IMR-90 (cell line): ENCODE measurements around the gene ACAN. TPM values are rescaled to one million over a fixed set of nuclear protein-coding genes. Genes with fewer than 3 reads are reported as not detected.

Experiments
- ATAC-seq: fragments of 200-7000 bp; cut with Tn5 transposase; 2 replicates; pipeline ENCODE4 v1.9.1; 2020; ENCODE audit warnings: low read depth, mild to moderate bottlenecking, moderate library complexity
- BruUV-seq: library from RNA; stranded (reverse); fragments of 400-500 nt; replicated peaks from 2 replicates; lab custom pipeline; 2021; lab: Mats Ljungman, UMichigan
- CTCF ChIA-PET: fragments of 300-600 bp; formaldehyde crosslinking; extraction: SDS; loops from one replicate; lab custom pipeline; 2021; ENCODE audit warnings: antibody characterized with exemption; lab: Yijun Ruan, JAX
- POLR2A ChIA-PET: fragments of 300-600 bp; sonication (Branson Sonifier 250); formaldehyde crosslinking; loops from one replicate; lab custom pipeline; 2022; ENCODE audit warnings: antibody characterized with exemption; ENCODE audit not compliant: unreplicated experiment; lab: Charles Lee
- DNase-seq: peaks from one replicate; pipeline ENCODE4 v3.0.0; 2013
- H2AFZ ChIP-seq: replicated peaks from 2 replicates; pipeline ENCODE3; 2013; ENCODE audit warnings: low read length, mild to moderate bottlenecking; ENCODE audit not compliant: poor library complexity
- H2AK5ac ChIP-seq: 2 replicates; pipeline ENCODE4 v1.6.1; 2013; ENCODE audit warnings: low read depth, low read length, inconsistent platforms
- H2AK9ac ChIP-seq: replicated peaks from 2 replicates; pipeline ENCODE3; 2013; ENCODE audit warnings: mild to moderate bottlenecking, low read depth, low read length, moderate library complexity; ENCODE audit not compliant: poor library complexity
- H2BK120ac ChIP-seq: 2 replicates; pipeline ENCODE4 v1.6.1; 2013; ENCODE audit warnings: low read depth, low read length, inconsistent platforms
- H2BK15ac ChIP-seq: 3 replicates; pipeline ENCODE4 v1.6.1; 2013; ENCODE audit warnings: low read depth, low read length, inconsistent platforms
- H2BK20ac ChIP-seq: 2 replicates; pipeline ENCODE4 v1.6.1; 2013; ENCODE audit warnings: low read depth, mild to moderate bottlenecking, inconsistent platforms, low read length, moderate library complexity
- H2BK5ac ChIP-seq: 2 replicates; pipeline ENCODE4 v1.6.1; 2013; ENCODE audit warnings: mild to moderate bottlenecking, low read depth, low read length, inconsistent platforms; ENCODE audit not compliant: poor library complexity, severe bottlenecking
- H3K14ac ChIP-seq: replicated peaks from 2 replicates; pipeline ENCODE4 v1.6.1; 2013; ENCODE audit warnings: low read depth, low read length, inconsistent platforms
- H3K18ac ChIP-seq: 2 replicates; pipeline ENCODE4 v1.6.1; 2013; ENCODE audit warnings: low read depth, low read length, control low read depth
- H3K23ac ChIP-seq: 2 replicates; pipeline ENCODE4 v1.6.1; 2013; ENCODE audit warnings: low read depth, low read length, inconsistent platforms
- H3K27ac ChIP-seq: 2 replicates; pipeline ENCODE4 v1.5.1; 2013; ENCODE audit warnings: mild to moderate bottlenecking, control low read depth, low read length; ENCODE audit not compliant: insufficient read depth
- H3K27me3 ChIP-seq: 2 replicates; pipeline ENCODE4 v1.6.1; 2013; ENCODE audit warnings: low read length; ENCODE audit not compliant: control insufficient read depth, insufficient read depth
- H3K36me3 ChIP-seq: 2 replicates; pipeline ENCODE4 v1.6.1; 2013; ENCODE audit warnings: low read length, mixed read lengths; ENCODE audit not compliant: control insufficient read depth, insufficient read depth
- H3K4ac ChIP-seq: 2 replicates; pipeline ENCODE4 v1.6.1; 2013; ENCODE audit warnings: low read depth, low read length, inconsistent platforms
- H3K4me1 ChIP-seq: 2 replicates; pipeline ENCODE4 v1.6.1; 2013; ENCODE audit warnings: low read length, mixed read lengths; ENCODE audit not compliant: control insufficient read depth, insufficient read depth
- H3K4me2 ChIP-seq: 2 replicates; pipeline ENCODE4 v1.6.1; 2013; ENCODE audit warnings: low read depth, mild to moderate bottlenecking, control low read depth, low read length, moderate library complexity
- H3K4me3 ChIP-seq: 2 replicates; pipeline ENCODE4 v1.5.1; 2013; ENCODE audit warnings: low read depth, mild to moderate bottlenecking, control low read depth, low read length, moderate library complexity; ENCODE audit not compliant: insufficient read depth
- H3K56ac ChIP-seq: 2 replicates; pipeline ENCODE4 v1.6.1; 2013; ENCODE audit warnings: low read length, inconsistent platforms; ENCODE audit not compliant: insufficient read depth; ENCODE audit errors: extremely low read depth
- H3K79me1 ChIP-seq, 2 experiments: 2 replicates each; pipeline ENCODE4 v1.6.1; 2013; ENCODE audit warnings: low read length in 2 of 2, inconsistent platforms in 1 of 2, low read depth in 1 of 2
- H3K9ac ChIP-seq: 2 replicates; pipeline ENCODE4 v1.6.1; 2013; ENCODE audit warnings: low read depth, low read length, control low read depth
- H3K9me1 ChIP-seq: 2 replicates; pipeline ENCODE4 v1.6.1; 2013; ENCODE audit warnings: low read length, inconsistent platforms; ENCODE audit not compliant: insufficient read depth
- H3K9me3 ChIP-seq: 2 replicates; pipeline ENCODE4 v1.6.1; 2013; ENCODE audit warnings: low read length; ENCODE audit not compliant: control insufficient read depth, insufficient read depth
- H4K20me1 ChIP-seq: 2 replicates; pipeline ENCODE4 v1.6.1; 2013; ENCODE audit warnings: low read length, inconsistent platforms; ENCODE audit not compliant: insufficient read depth
- H4K5ac ChIP-seq: 2 replicates; pipeline ENCODE4 v1.6.1; 2013; ENCODE audit warnings: mild to moderate bottlenecking, low read depth, low read length, control low read depth
- H4K8ac ChIP-seq, 2 experiments: 2 replicates each; pipeline ENCODE4 v1.6.1; 2013; ENCODE audit warnings: low read depth in 2 of 2, low read length in 2 of 2, control low read depth in 1 of 2, inconsistent platforms in 1 of 2
- H4K91ac ChIP-seq: 2 replicates; pipeline ENCODE4 v1.6.1; 2013; ENCODE audit warnings: low read depth, low read length, inconsistent platforms; ENCODE audit not compliant: insufficient read depth
- BHLHE40 ChIP-seq: fragments of 150-350 bp; IDR thresholded peaks from 2 replicates; pipeline ENCODE4 v1.6.1; 2016; ENCODE audit warnings: mild to moderate bottlenecking, low read depth, low read length
- CEBPB ChIP-seq: IDR thresholded peaks from 2 replicates; pipeline ENCODE4 v1.6.1; 2012; ENCODE audit warnings: low read depth, low read length, improper control_type of control experiment
- CTCF ChIP-seq: conservative IDR thresholded peaks from 2 replicates; pipeline ENCODE4 v1.5.1; 2012; ENCODE audit warnings: mild to moderate bottlenecking, low read depth, low read length, improper control_type of control experiment
- FOS ChIP-seq: fragments of 150-350 bp; IDR thresholded peaks from 2 replicates; pipeline ENCODE4 v1.6.1; 2016; ENCODE audit warnings: low read depth, low read length
- MAFK ChIP-seq: IDR thresholded peaks from 2 replicates; pipeline ENCODE4 v1.6.1; 2012; ENCODE audit warnings: low read depth, low read length, improper control_type of control experiment
- MAZ ChIP-seq: IDR thresholded peaks from 2 replicates; pipeline ENCODE4 v1.6.1; 2012; ENCODE audit warnings: low read depth, mild to moderate bottlenecking, low read length, improper control_type of control experiment, moderate library complexity, borderline replicate concordance
- MXI1 ChIP-seq: IDR thresholded peaks from 2 replicates; pipeline ENCODE4 v1.6.1; 2012; ENCODE audit warnings: low read depth, mild to moderate bottlenecking, low read length, moderate library complexity, borderline replicate concordance
- NFE2L2 ChIP-seq: fragments of 150-350 bp; IDR thresholded peaks from 2 replicates; pipeline ENCODE4 v1.6.1; 2016; ENCODE audit warnings: low read depth, mild to moderate bottlenecking, low read length
- POLR2A ChIP-seq: IDR thresholded peaks from 2 replicates; pipeline ENCODE4 v1.6.1; 2012; ENCODE audit warnings: mild to moderate bottlenecking, low read depth, low read length
- RAD21 ChIP-seq: IDR thresholded peaks from 2 replicates; pipeline ENCODE4 v1.6.1; 2012; ENCODE audit warnings: low read length, improper control_type of control experiment
- RCOR1 ChIP-seq: IDR thresholded peaks from 2 replicates; pipeline ENCODE4 v1.6.1; 2012; ENCODE audit warnings: mild to moderate bottlenecking, low read length, improper control_type of control experiment; ENCODE audit not compliant: insufficient replicate concordance
- RFX5 ChIP-seq: IDR thresholded peaks from 2 replicates; pipeline ENCODE4 v1.8.0; 2012; ENCODE audit warnings: low read depth, mild to moderate bottlenecking, low read length, moderate library complexity
- SMC3 ChIP-seq: fragments of 150-350 bp; IDR thresholded peaks from 2 replicates; pipeline ENCODE4 v1.6.1; 2016; ENCODE audit warnings: low read depth, mild to moderate bottlenecking, antibody characterized with exemption, low read length, moderate library complexity
- USF2 ChIP-seq: fragments of 150-350 bp; IDR thresholded peaks from 2 replicates; pipeline ENCODE4 v1.6.1; 2017; ENCODE audit warnings: mild to moderate bottlenecking, antibody characterized with exemption, low read length, low read depth
- WGBS, 2 experiments: methylation state at CpG; one replicate each; pipeline versions ENCODE4 v1.1.5 to v1.1.7; 2013; ENCODE audit warnings: missing lambda C conversion rate in 2 of 2; ENCODE audit not compliant: insufficient read length in 1 of 2; ENCODE audit errors: extremely low coverage in 2 of 2; 5-methylcytosine and 5-hydroxymethylcytosine counted together
- dilution Hi-C: fragments of 300-500 bp; cut with HindIII; formaldehyde crosslinking; loops from one replicate; pipeline ENCODE4 v1.14.3; 2018; ENCODE audit warnings: low sequenced_read_pairs; ENCODE audit not compliant: unreplicated experiment
- in situ Hi-C: fragments of 300-500 bp; cut with MboI; formaldehyde crosslinking; loops from 3 replicates; pipeline ENCODE4 v1.14.3; 2019; ENCODE audit warnings: low sequenced_read_pairs, inconsistent platforms, mixed read lengths
- intact Hi-C: fragments of 100-400 bp; cut with micrococcal nuclease; formaldehyde crosslinking; loops from 2 replicates; pipeline ENCODE4 v1.10.0; 2022
- polyA plus RNA-seq, 3 experiments: library from polyadenylated mRNA; depleted of rRNA; stranded (reverse); fragments of >200 nt; gene quantifications; 2 replicates each; pipeline ENCODE4 v1.2.3, GENCODE V29; 2012; ENCODE audit warnings: low replicate concordance in 1 of 3
- total RNA-seq: library from RNA; depleted of rRNA; stranded (reverse); fragments of >200 nt; gene quantifications from 2 replicates; pipeline ENCODE4 v1.2.3, GENCODE V29; 2012

Gene ACAN
- total and polyA plus RNA-seq, 2 of the 4 experiments (the other 2 are of a cell fraction), result 0.54 to 0.96 TPM

GRCh38 chr15:88785217-88785616, 18.0 kb upstream of the ACAN start:
- intact Hi-C loops (no loop called here), dilution Hi-C loops (no loop called here), in situ Hi-C loops (no loop called here)
- no peak overlapping the region for H4K91ac ChIP-seq
- no peaks in the 10 kb centered on the region for H4K20me1 ChIP-seq
- peaks cover 19% of the 10 kb centered on the region for H3K27me3 ChIP-seq
- no peak overlapping the region for H3K4me3 ChIP-seq
- no peaks in the 10 kb centered on the region for H3K79me1 ChIP-seq
- H3K4ac ChIP-seq, result no peak overlapping the region
- CTCF ChIA-PET, result no interaction called here
- H3K56ac ChIP-seq, result no peak overlapping the region
- H2AFZ ChIP-seq, result no peak overlapping the region
- no peak overlapping the region for H4K5ac ChIP-seq
- H3K9me3 ChIP-seq, result peaks cover 2% of the 10 kb centered on the region
- no peak overlapping the region for H4K8ac ChIP-seq
- DNase-seq (no peak), ATAC-seq (no peak)
- no peak overlapping the region for H2AK5ac ChIP-seq
- no peak overlapping the region for H3K18ac ChIP-seq
- H2AK9ac ChIP-seq, result no peak overlapping the region
- no peak overlapping the region for H3K4me2 ChIP-seq
- no peak overlapping the region for H3K27ac ChIP-seq
- no peak overlapping the region for H2BK20ac ChIP-seq
- H2BK120ac ChIP-seq, result no peak overlapping the region
- no TSS peak for BruUV-seq
- H2BK15ac ChIP-seq, result no peak overlapping the region
- no peak overlapping the region for H2BK5ac ChIP-seq
- TF ChIP-seq MAFK, result no peak
- TF ChIP-seq NFE2L2, result no peak
- TF ChIP-seq FOS, result no peak
- TF ChIP-seq MAZ, result no peak
- TF ChIP-seq CEBPB, result no peak
- no peak for TF ChIP-seq CTCF
- no peak for TF ChIP-seq SMC3
- no peak for TF ChIP-seq BHLHE40
- TF ChIP-seq MXI1, result no peak
- TF ChIP-seq USF2, result no peak
- TF ChIP-seq POLR2A, result no peak
- no peak for TF ChIP-seq RAD21
- TF ChIP-seq RFX5, result no peak
- no peak for TF ChIP-seq RCOR1
- H3K9me1 ChIP-seq, result no peaks in the 10 kb centered on the region
- POLR2A ChIA-PET, result no interaction called here
- no peak overlapping the region for H3K9ac ChIP-seq
- H3K14ac ChIP-seq, result no peak overlapping the region
- H3K4me1 ChIP-seq, result no peaks in the 10 kb centered on the region
- H3K36me3 ChIP-seq, result no peaks in the 10 kb centered on the region
- no CpG with 5 or more reads among the region's 2 CpGs for WGBS, 2 experiments
- H3K23ac ChIP-seq, result no peak overlapping the region; the same call in 1 of the 2 replicates
